Smooth muscle cell (in vitro differentiated cells): Measurements from ENCODE around the gene SAMD14. TPM values are rescaled to one million over a fixed set of nuclear protein-coding genes. Genes with fewer than 3 reads are reported as not detected.

Experiments
- DNase-seq: peaks from one replicate; lab custom pipeline; 2025; ENCODE audit not compliant: unreplicated experiment; lab: John Stamatoyannopoulos, UW
- H2AFZ ChIP-seq: fragments of 200-600 bp; sonication (generic); 2 replicates; pipeline ENCODE4 v1.6.0; 2016; ENCODE audit warnings: antibody characterized with exemption, low read depth, mild to moderate bottlenecking
- H3F3A ChIP-seq: fragments of 200-600 bp; sonication (generic); 2 replicates; pipeline ENCODE4 v1.6.0; 2017; ENCODE audit warnings: antibody characterized with exemption, low read depth
- H3K27ac ChIP-seq: fragments of 200-600 bp; sonication (generic); 2 replicates; pipeline ENCODE4 v1.5.1; 2016; ENCODE audit warnings: low read depth, mild to moderate bottlenecking
- H3K27me3 ChIP-seq: fragments of 200-600 bp; sonication (generic); 2 replicates; pipeline ENCODE4 v1.6.1; 2016; ENCODE audit warnings: low read depth, mild to moderate bottlenecking
- H3K36me3 ChIP-seq: fragments of 200-600 bp; sonication (generic); 2 replicates; pipeline ENCODE4 v1.5.1; 2016; ENCODE audit warnings: low read depth
- H3K4me1 ChIP-seq: fragments of 200-600 bp; sonication (generic); 2 replicates; pipeline ENCODE4 v1.5.1; 2016; ENCODE audit warnings: low read depth
- H3K4me2 ChIP-seq: fragments of 200-600 bp; sonication (generic); 2 replicates; pipeline ENCODE4 v1.6.0; 2016; ENCODE audit warnings: mild to moderate bottlenecking
- H3K4me3 ChIP-seq: fragments of 200-600 bp; sonication (generic); 2 replicates; pipeline ENCODE4 v1.5.1; 2016; ENCODE audit warnings: mild to moderate bottlenecking
- H3K79me2 ChIP-seq: fragments of 200-600 bp; sonication (generic); 2 replicates; pipeline ENCODE4 v1.6.0; 2016; ENCODE audit warnings: low read depth, mild to moderate bottlenecking
- H3K9ac ChIP-seq: fragments of 200-600 bp; sonication (generic); 2 replicates; pipeline ENCODE4 v1.6.0; 2016; ENCODE audit warnings: low read depth
- H3K9me3 ChIP-seq: fragments of 200-600 bp; sonication (generic); replicated peaks from 2 replicates; pipeline ENCODE4 v1.5.1; 2016; ENCODE audit warnings: low read depth
- H4K20me1 ChIP-seq: fragments of 200-600 bp; sonication (generic); 2 replicates; pipeline ENCODE4 v1.6.0; 2016; ENCODE audit warnings: low read depth
- CTCF ChIP-seq: fragments of 200-600 bp; sonication (generic); IDR thresholded peaks from 2 replicates; pipeline ENCODE4 v1.5.1; 2017; ENCODE audit warnings: borderline replicate concordance, mild to moderate bottlenecking, antibody characterized with exemption; ENCODE audit not compliant: insufficient read depth, poor library complexity, severe bottlenecking
- WGBS: methylation state at CpG from one replicate; pipeline ENCODE4 v1.1.7; 2016; ENCODE audit warnings: low lambda C conversion rate; 5-methylcytosine and 5-hydroxymethylcytosine counted together
- polyA plus RNA-seq: library from polyadenylated mRNA; unstranded; fragments of >200 nt; fragmentation: Nextera tagmentation; extraction: Ambion mirVana; gene quantifications from 2 replicates; pipeline ENCODE4 v1.2.1, GENCODE V29; 2016
- total RNA-seq: library from RNA; depleted of rRNA; stranded (reverse); fragments of >200 nt; gene quantifications from 2 replicates; pipeline ENCODE4 v1.2.3, GENCODE V29; 2014

Gene SAMD14
- total and polyA plus RNA-seq, 2 experiments from 2014 or later: 13.7 to 39.1 TPM

- TF ChIP-seq CTCF: no peak
- H3K36me3 ChIP-seq: peaks cover 9% of the 10 kb centered on the region
- H3K9me3 ChIP-seq: no peaks in the 10 kb centered on the region
- no peaks in the 10 kb centered on the region for H3K79me2 ChIP-seq
- H3K9ac ChIP-seq: no peak overlapping the region
- no peaks in the 10 kb centered on the region for H3K27me3 ChIP-seq
- WGBS: 98% methylated on average over 6 of the region's 6 CpGs
- no peak overlapping the region for H3K4me2 ChIP-seq
- no peak overlapping the region for H3K27ac ChIP-seq
- no peaks in the 10 kb centered on the region for H3F3A ChIP-seq
- no peak overlapping the region for H3K4me3 ChIP-seq
- no peak overlapping the region for H2AFZ ChIP-seq
- DNase-seq: no peak
- H3K4me1 ChIP-seq: no peaks in the 10 kb centered on the region
- no peaks in the 10 kb centered on the region for H4K20me1 ChIP-seq
Measured at GRCh38 chr17:50074227-50074626, 55.7 kb downstream of the SAMD14 start.

- H4K20me1 ChIP-seq: no peaks in the 10 kb centered on the region
Measured at GRCh38 chr17:50072925-50073324, 57.0 kb downstream of the SAMD14 start.

GRCh38 chr17:50072130-50072529 lies 57.8 kb downstream of the SAMD14 start:
- H3K27ac ChIP-seq: no peak overlapping the region
- no peak overlapping the region for H3K4me2 ChIP-seq
- no peaks in the 10 kb centered on the region for H3K9me3 ChIP-seq
- H3K4me3 ChIP-seq: no peak overlapping the region
- TF ChIP-seq CTCF: no peak
- no peaks in the 10 kb centered on the region for H4K20me1 ChIP-seq
- DNase-seq: no peak
- peaks cover 9% of the 10 kb centered on the region for H3K36me3 ChIP-seq
- 96% methylated on average over 2 of the region's 3 CpGs for WGBS
- H3K79me2 ChIP-seq: peaks cover 3% of the 10 kb centered on the region
- no peak overlapping the region for H3K9ac ChIP-seq
- no peaks in the 10 kb centered on the region for H3K27me3 ChIP-seq
- no peaks in the 10 kb centered on the region for H3K4me1 ChIP-seq
- H3F3A ChIP-seq: no peaks in the 10 kb centered on the region
- no peak overlapping the region for H2AFZ ChIP-seq

More at GRCh38 chr17:50072925-50073324, 57.0 kb downstream of the SAMD14 start:
- no peak overlapping the region for H3K27ac ChIP-seq
- H3K79me2 ChIP-seq: no peaks in the 10 kb centered on the region
- DNase-seq: no peak
- no peaks in the 10 kb centered on the region for H3K27me3 ChIP-seq
- no peak overlapping the region for H2AFZ ChIP-seq
- no peaks in the 10 kb centered on the region for H3K4me1 ChIP-seq
- no peak overlapping the region for H3K4me2 ChIP-seq
- H3K4me3 ChIP-seq: no peak overlapping the region
- 67% methylated on average over 1 of the region's 1 CpG for WGBS
- no peak for TF ChIP-seq CTCF
- H3K9me3 ChIP-seq: no peaks in the 10 kb centered on the region
- peaks cover 9% of the 10 kb centered on the region for H3K36me3 ChIP-seq
- H3F3A ChIP-seq: no peaks in the 10 kb centered on the region
- H3K9ac ChIP-seq: no peak overlapping the region

- no peak for DNase-seq
- H2AFZ ChIP-seq: no peak overlapping the region
- no peak overlapping the region for H3K9ac ChIP-seq
- no peaks in the 10 kb centered on the region for H3F3A ChIP-seq
- H3K79me2 ChIP-seq: peaks cover 8% of the 10 kb centered on the region
- no peaks in the 10 kb centered on the region for H3K27me3 ChIP-seq
- no peak overlapping the region for H3K27ac ChIP-seq
- no peaks in the 10 kb centered on the region for H3K9me3 ChIP-seq
- no peak overlapping the region for H3K4me3 ChIP-seq
- no peaks in the 10 kb centered on the region for H4K20me1 ChIP-seq
- WGBS: 88% methylated on average over 6 of the region's 6 CpGs
- TF ChIP-seq CTCF: no peak
- no peaks in the 10 kb centered on the region for H3K4me1 ChIP-seq
- peaks cover 9% of the 10 kb centered on the region for H3K36me3 ChIP-seq
- no peak overlapping the region for H3K4me2 ChIP-seq
Measured at GRCh38 chr17:50071692-50072091, 58.3 kb downstream of the SAMD14 start.
